Measurements from ENCODE around the gene FKBP8.

DNA sequence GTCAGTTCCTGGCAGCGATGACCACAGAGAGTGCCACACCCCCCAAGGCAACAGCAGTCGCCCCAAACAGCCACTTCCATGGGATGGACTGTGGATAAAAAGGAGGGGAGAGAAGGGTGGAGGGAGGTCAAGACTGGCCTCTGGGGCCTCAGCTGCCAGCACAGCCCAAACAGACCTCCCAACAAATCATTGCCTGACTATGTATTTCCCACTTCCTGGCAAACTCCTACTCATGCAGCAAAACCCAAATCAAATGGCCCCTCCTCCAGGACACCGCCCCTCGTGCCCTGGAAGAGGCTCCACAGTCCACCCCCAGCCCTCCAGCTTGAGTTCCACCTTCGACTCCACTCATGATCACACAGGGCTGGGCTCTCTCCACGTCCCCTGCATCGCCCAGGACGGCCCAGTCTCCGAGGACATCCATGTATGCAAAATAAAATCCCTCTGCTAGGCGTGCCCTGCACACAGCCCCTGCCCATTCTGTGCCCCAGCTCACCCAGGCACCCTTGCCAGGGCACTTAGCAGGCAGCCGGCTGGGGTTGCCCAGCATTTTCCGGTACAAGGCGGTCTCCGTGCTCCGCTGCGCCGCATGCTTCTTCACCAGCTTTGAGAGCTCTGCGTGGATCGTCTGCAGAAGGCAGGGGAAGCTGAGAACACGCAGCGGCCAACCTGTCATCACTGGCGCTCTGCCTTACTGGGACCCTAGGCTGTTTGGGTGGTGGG is 11.0 kb downstream of the FKBP8 start:
- TF ChIP-seq, protein P1, sequence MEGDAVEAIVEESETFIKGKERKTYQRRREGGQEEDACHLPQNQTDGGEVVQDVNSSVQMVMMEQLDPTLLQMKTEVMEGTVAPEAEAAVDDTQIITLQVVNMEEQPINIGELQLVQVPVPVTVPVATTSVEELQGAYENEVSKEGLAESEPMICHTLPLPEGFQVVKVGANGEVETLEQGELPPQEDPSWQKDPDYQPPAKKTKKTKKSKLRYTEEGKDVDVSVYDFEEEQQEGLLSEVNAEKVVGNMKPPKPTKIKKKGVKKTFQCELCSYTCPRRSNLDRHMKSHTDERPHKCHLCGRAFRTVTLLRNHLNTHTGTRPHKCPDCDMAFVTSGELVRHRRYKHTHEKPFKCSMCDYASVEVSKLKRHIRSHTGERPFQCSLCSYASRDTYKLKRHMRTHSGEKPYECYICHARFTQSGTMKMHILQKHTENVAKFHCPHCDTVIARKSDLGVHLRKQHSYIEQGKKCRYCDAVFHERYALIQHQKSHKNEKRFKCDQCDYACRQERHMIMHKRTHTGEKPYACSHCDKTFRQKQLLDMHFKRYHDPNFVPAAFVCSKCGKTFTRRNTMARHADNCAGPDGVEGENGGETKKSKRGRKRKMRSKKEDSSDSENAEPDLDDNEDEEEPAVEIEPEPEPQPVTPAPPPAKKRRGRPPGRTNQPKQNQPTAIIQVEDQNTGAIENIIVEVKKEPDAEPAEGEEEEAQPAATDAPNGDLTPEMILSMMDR (IDR thresholded peaks at IDR 0.05; ENCODE audit: insufficient read depth, low read depth, low read length): no peak
- TF ChIP-seq EZH2 (IDR thresholded peaks at IDR 0.05; ENCODE audit: insufficient read depth, low read length): no peak
